WERI-Rb-1 (cell line): Measurements from ENCODE around the gene GMPR.

ENCODE experiments used
- DNase-seq: peaks from one replicate; pipeline ENCODE4 v3.0.0-alpha.2; 2020
- H3K27ac ChIP-seq: fragments of 250-450 bp; sonication (Bioruptor Pico); 2 replicates; pipeline ENCODE4 v1.5.1; 2020; ENCODE audit warnings: mild to moderate bottlenecking, moderate library complexity
- H3K27me3 ChIP-seq: fragments of 250-450 bp; sonication (Bioruptor Pico); 2 replicates; pipeline ENCODE4 v1.5.1; 2021; ENCODE audit warnings: mild to moderate bottlenecking, low read depth, moderate library complexity; ENCODE audit not compliant: insufficient read depth, severe bottlenecking
- H3K36me3 ChIP-seq: fragments of 250-450 bp; sonication (Bioruptor Pico); 2 replicates; pipeline ENCODE4 v1.5.1; 2020; ENCODE audit warnings: mild to moderate bottlenecking, moderate library complexity
- H3K4me3 ChIP-seq: 2 replicates; pipeline ENCODE4 v1.5.1; 2011; ENCODE audit warnings: low read depth, mild to moderate bottlenecking, control low read depth, low read length
- H3K9me3 ChIP-seq: fragments of 250-450 bp; sonication (Bioruptor Pico); 2 replicates; pipeline ENCODE4 v1.5.1; 2021; ENCODE audit warnings: mild to moderate bottlenecking, moderate library complexity; ENCODE audit not compliant: severe bottlenecking
- TF ChIP-seq, protein P1 (sequence below): IDR thresholded peaks from 2 replicates; pipeline ENCODE4 v1.5.1; 2011; ENCODE audit warnings: low read depth, mild to moderate bottlenecking, control low read depth, inconsistent platforms, low read length

The GMPR gene

DNA sequence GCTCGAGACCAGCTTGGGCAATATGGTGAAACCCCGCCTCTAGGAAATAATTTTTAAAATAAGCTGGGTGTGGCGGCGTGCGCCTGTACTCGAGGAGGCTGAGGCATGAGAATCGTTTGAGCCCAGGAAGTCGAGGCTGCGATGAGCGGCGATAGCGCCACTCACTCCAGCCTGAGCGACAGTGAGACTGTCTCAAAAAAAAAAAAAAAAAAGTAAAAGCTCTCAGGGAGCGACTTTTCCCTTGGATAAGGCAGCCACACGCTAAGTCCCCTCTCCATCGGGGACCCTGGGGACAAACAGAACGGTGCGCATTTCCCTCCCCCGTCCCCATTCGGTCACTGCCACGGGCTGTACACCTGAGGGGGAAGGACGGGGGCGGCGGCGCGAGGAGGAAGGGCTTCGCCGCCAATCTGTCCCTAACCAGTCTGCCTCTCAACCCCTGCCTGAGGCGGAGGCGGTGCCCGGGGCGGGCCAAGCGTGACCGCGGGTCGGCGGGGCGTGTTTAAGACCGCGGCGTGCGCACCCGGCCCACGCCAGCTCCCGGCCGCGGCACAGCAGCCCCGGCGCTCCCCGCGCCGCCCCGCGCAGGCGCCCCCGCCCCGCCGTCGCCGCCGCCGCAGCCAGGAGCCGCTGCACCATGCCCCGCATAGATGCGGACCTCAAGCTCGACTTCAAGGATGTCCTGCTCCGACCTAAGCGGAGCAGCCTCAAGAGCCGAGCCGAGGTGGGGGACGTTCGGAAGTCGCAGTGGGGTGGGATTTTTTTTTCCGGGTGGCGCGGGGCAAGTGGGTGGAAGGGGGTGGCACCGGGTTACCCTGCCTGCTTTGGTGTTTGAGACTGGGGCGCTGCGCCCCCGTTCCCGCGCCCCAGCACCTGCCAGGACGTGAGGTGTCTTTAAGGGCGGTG lies at the start of gene GMPR:
Gene GMPR (plus strand): TSS at position 531 of the 906 bp plus-strand sequence. CDS start 107 bp downstream, at position 638.
- H3K36me3 ChIP-seq: no peaks in the 10 kb centered on the region
- no peak within 1 kb of the TSS; the same call in 1 of the 2 replicates for H3K27ac ChIP-seq
- peak within 1 kb of the TSS; percentile 38 for H3K4me3 ChIP-seq
- H3K9me3 ChIP-seq: peaks cover 2% of the 10 kb centered on the region
- H3K27me3 ChIP-seq: no peaks in the 10 kb centered on the region
- TF ChIP-seq, protein P1, sequence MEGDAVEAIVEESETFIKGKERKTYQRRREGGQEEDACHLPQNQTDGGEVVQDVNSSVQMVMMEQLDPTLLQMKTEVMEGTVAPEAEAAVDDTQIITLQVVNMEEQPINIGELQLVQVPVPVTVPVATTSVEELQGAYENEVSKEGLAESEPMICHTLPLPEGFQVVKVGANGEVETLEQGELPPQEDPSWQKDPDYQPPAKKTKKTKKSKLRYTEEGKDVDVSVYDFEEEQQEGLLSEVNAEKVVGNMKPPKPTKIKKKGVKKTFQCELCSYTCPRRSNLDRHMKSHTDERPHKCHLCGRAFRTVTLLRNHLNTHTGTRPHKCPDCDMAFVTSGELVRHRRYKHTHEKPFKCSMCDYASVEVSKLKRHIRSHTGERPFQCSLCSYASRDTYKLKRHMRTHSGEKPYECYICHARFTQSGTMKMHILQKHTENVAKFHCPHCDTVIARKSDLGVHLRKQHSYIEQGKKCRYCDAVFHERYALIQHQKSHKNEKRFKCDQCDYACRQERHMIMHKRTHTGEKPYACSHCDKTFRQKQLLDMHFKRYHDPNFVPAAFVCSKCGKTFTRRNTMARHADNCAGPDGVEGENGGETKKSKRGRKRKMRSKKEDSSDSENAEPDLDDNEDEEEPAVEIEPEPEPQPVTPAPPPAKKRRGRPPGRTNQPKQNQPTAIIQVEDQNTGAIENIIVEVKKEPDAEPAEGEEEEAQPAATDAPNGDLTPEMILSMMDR: no peak
- DNase-seq: peak; percentile 55

DNA sequence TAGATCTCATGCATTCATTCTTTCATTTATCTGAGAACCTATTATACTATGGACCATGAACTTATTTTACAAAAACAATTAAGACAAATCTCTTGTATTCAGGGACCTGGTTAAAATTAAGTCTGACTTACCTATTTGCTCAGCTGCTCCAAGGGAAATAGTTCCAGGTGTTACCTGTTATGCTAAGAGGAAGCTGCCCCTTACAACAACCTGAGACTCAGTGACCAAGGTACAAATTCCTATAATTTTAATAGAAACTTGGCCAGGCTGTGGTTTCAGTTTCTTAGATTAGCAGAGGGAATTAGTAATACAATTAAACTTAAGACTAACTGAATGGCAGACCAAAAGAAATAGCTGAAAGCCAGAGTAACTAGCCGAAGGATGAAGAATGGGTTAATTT lies 48.2 kb upstream of the GMPR start:
- TF ChIP-seq, protein P1: no peak
- H3K27me3 ChIP-seq: no peaks in the 10 kb centered on the region
- H3K9me3 ChIP-seq: no peaks in the 10 kb centered on the region
- DNase-seq: no peak
- H3K4me3 ChIP-seq: no peak overlapping the region
- H3K27ac ChIP-seq: no peak overlapping the region
- H3K36me3 ChIP-seq: no peaks in the 10 kb centered on the region

DNA sequence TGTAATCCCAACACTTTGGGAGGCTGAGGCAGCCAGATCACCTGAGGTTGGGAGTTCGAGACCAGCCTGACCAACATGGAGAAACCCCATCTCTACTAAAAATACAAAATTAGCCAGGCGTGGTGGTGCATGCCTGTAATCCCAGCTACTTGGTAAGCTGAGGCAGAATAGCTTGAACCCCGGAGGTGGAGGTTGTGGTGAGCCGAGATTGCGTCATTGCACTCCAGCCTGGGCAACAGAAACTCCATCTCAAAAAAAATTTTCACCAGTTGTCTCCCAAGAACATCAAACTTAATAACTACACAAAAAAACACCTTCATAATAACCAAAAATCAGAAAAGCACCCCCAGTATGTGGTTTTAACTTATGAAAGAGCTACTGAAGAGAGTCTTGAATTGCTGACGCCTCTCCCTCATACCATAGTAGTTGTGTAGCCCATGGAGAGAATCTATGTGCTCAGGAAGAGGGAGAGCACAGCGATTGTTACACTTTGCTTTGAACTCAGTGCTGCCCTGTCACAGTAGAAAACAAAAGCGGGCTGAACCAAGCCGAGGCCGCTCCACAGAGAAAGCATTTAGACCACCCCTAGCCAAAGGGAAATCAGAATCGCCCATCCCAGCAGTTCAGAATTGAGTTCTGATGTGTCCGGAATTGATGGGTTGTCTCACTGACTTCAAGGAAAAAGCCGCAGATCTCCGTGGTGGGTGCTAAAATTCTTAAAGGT lies 42.0 kb upstream of the GMPR start:
- no peak overlapping the region for H3K27ac ChIP-seq
- H3K4me3 ChIP-seq: no peak overlapping the region
- TF ChIP-seq, protein P1: no peak
- H3K27me3 ChIP-seq: no peaks in the 10 kb centered on the region
- no peak for DNase-seq
- H3K9me3 ChIP-seq: no peaks in the 10 kb centered on the region
- H3K36me3 ChIP-seq: no peaks in the 10 kb centered on the region

DNA sequence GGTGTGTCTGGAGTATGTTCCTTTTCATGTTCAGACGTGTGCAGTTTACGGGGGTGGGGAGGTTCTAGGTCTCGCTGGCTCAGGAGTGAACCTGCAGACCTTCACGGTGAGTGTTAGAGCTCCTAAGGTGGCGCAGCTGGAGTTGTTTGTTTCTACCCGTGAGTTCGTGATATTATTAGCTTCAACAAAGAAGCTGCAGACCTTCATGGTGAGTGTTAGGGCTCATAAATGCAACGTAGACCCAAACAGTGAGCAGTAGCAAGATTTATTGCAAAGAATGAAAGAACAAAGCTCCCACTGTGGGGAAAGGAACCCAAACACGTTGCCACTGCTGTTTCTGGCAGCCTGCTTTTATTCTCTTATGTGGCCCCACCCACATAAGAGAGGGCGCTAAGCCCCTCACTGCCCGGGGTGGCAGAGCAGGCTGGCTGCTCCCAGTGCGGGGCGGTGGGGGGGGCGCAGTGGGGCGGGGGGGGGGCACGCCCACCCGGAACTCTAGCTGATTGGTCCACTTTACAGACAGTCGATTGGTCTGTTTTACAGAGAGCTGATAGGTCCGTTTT lies 41.3 kb upstream of the GMPR start:
- DNase-seq: no peak
- Histone ChIP-seq H3K36me3 (no peaks in the 10 kb centered on the region), H3K27me3 (no peaks in the 10 kb centered on the region), H3K9me3 (no peaks in the 10 kb centered on the region), H3K27ac (no peak overlapping the region), H3K4me3 (no peak overlapping the region)
- TF ChIP-seq, protein P1: no peak

DNA sequence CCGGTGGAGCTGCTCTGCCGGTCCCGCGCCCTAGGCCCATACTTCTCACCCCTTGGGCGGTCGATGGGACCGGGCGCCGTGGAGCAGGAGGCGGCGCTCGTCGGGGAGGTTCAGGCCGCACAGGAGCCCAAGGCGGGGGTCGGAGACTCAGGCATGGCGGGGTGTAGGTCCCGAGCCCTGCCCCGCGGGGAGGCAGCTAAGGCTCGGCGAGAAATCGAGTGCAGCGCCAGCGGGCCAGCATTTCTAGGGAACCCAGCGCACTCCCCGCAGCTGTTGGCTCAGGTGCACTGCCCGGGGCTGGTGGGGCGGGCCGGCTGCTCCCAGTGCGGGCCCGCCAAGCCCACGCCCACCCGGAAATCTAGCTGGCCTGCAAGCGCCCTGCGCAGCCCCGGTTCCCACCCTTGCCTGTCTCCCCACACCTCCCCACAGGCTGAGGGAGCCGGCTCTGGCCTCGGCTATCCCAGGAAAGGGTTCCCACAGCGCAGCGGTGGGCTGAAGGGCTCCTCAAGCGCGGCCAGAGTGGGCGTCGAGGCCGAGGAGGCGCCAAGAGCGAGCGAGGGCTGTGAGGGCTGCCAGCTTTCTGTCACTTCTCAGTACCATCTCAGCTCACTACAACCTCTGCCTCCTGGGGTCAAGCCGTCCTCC lies 40.2 kb upstream of the GMPR start:
- no peak for DNase-seq
- Histone ChIP-seq H3K4me3 (no peak overlapping the region), H3K36me3 (no peaks in the 10 kb centered on the region), H3K27ac (no peak overlapping the region), H3K27me3 (no peaks in the 10 kb centered on the region), H3K9me3 (no peaks in the 10 kb centered on the region)
- TF ChIP-seq, protein P1: no peak
